ENCODE measurements around the gene TBL3. TPM values are rescaled to one million over a fixed set of nuclear protein-coding genes. Genes with fewer than 3 reads are reported as not detected.

Gene TBL3
- total RNA-seq, 1 donor from 2014 or later: 30.7 TPM

DNA sequence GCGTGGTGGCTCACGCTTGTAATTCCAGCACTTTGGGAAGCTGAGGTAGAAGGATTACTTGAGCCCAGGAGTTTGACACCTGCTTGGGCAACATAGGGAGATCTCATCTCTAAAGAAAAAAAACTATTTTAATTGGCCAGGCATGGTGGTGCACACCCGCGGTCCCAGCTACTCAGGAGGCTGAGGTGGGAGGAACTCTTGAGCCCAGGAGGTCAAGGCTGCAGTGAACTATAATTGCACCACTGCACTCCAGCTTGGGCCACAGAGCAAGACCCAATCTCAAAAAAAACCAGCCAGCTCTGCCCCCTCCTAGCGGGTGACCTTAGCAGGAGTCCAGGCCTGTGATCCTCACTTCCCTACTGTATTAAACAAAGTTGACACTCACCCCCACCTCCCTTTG lies 47.8 kb upstream of the TBL3 start:
- TF ChIP-seq EZH2phosphoT487 (IDR thresholded peaks at IDR 0.05): no peak
- no peak for TF ChIP-seq EZH2 (IDR thresholded peaks at IDR 0.05)
- TF ChIP-seq, protein P1, sequence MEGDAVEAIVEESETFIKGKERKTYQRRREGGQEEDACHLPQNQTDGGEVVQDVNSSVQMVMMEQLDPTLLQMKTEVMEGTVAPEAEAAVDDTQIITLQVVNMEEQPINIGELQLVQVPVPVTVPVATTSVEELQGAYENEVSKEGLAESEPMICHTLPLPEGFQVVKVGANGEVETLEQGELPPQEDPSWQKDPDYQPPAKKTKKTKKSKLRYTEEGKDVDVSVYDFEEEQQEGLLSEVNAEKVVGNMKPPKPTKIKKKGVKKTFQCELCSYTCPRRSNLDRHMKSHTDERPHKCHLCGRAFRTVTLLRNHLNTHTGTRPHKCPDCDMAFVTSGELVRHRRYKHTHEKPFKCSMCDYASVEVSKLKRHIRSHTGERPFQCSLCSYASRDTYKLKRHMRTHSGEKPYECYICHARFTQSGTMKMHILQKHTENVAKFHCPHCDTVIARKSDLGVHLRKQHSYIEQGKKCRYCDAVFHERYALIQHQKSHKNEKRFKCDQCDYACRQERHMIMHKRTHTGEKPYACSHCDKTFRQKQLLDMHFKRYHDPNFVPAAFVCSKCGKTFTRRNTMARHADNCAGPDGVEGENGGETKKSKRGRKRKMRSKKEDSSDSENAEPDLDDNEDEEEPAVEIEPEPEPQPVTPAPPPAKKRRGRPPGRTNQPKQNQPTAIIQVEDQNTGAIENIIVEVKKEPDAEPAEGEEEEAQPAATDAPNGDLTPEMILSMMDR (IDR thresholded peaks at IDR 0.05): no peak
- Mint-ChIP-seq H3K4me3 (no peak overlapping the region), H3K4me1 (peaks cover 12% of the 10 kb centered on the region), H3K27me3 (ENCODE audit: insufficient read depth, low read depth) (peaks cover 33% of the 10 kb centered on the region), H3K36me3 (no peaks in the 10 kb centered on the region), H3K27ac (no peak overlapping the region), H3K9me3 (no peaks in the 10 kb centered on the region)
- peaks cover 67% of the 10 kb centered on the region for H3K27me3 ChIP-seq
- no peaks in the 10 kb centered on the region for H3K79me2 ChIP-seq (ENCODE audit: low read depth)
- peak; percentile 1 for DNase-seq (ENCODE audit: low spot score)
- H3K4me1 ChIP-seq: peaks cover 11% of the 10 kb centered on the region
- H2AFZ ChIP-seq (replicated peaks): no peak overlapping the region
- no peaks in the 10 kb centered on the region for H3K36me3 ChIP-seq
- H4K20me1 ChIP-seq (ENCODE audit: low read depth): peaks cover 7% of the 10 kb centered on the region
- peaks cover 14% of the 10 kb centered on the region for H3F3A ChIP-seq (ENCODE audit: low read depth)
- no peaks in the 10 kb centered on the region for H3K9me3 ChIP-seq (ENCODE audit: low read depth)
- H3K4me2 ChIP-seq: peak overlapping the region; percentile 25
- no peak overlapping the region for H3K9ac ChIP-seq
- no peak overlapping the region for H3K4me3 ChIP-seq
- H3K27ac ChIP-seq: no peak overlapping the region

DNA sequence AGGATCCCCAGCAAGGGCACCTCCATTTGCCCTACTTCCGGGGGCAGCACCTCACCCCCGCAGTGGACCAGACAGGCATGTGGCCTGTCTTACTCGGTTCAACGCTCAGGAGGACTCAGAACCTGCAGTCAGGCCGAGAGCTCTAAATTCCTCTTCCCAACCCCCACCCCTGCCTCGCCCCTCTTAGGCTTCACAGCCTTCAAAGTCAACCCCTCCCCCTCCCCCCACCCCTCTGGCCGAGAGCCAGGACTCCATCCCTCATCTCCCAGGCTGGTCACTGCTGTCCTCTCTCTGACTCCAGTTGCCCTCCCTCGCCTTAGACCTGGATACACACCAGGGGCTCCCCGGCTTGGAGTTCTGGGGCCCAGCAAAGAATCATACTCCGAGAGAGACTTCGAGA lies 45.6 kb upstream of the TBL3 start:
- no peaks in the 10 kb centered on the region for H3K9me3 ChIP-seq (ENCODE audit: low read depth)
- H3K4me3 ChIP-seq: no peak overlapping the region
- TF ChIP-seq EZH2 (IDR thresholded peaks at IDR 0.05) (no peak), EZH2phosphoT487 (IDR thresholded peaks at IDR 0.05) (no peak)
- TF ChIP-seq, protein P1 (IDR thresholded peaks at IDR 0.05): no peak
- H3F3A ChIP-seq (ENCODE audit: low read depth): peaks cover 7% of the 10 kb centered on the region
- peaks cover 67% of the 10 kb centered on the region for H3K27me3 ChIP-seq
- no peak overlapping the region for H3K27ac Mint-ChIP-seq
- H4K20me1 ChIP-seq (ENCODE audit: low read depth): no peaks in the 10 kb centered on the region
- no peak overlapping the region for H3K9ac ChIP-seq
- peaks cover 4% of the 10 kb centered on the region for H3K4me1 Mint-ChIP-seq
- H3K36me3 Mint-ChIP-seq: no peaks in the 10 kb centered on the region
- H3K36me3 ChIP-seq: no peaks in the 10 kb centered on the region
- no peak overlapping the region for H3K4me3 Mint-ChIP-seq
- DNase-seq (ENCODE audit: low spot score): no peak
- H3K4me2 ChIP-seq: no peak overlapping the region
- no peak overlapping the region for H2AFZ ChIP-seq (replicated peaks)
- no peak overlapping the region for H3K27ac ChIP-seq
- H3K9me3 Mint-ChIP-seq: no peaks in the 10 kb centered on the region
- no peaks in the 10 kb centered on the region for H3K4me1 ChIP-seq
- peaks cover 21% of the 10 kb centered on the region for H3K27me3 Mint-ChIP-seq (ENCODE audit: insufficient read depth, low read depth)
- H3K79me2 ChIP-seq (ENCODE audit: low read depth): no peaks in the 10 kb centered on the region

GRCh38 chr16:1929105-1929504 lies 42.7 kb upstream of the TBL3 start:
- Histone ChIP-seq H3K4me1 (no peaks in the 10 kb centered on the region), H3K27me3 (peaks cover 43% of the 10 kb centered on the region), H3K27ac (no peak overlapping the region), H4K20me1 (ENCODE audit: low read depth) (no peaks in the 10 kb centered on the region), H3F3A (ENCODE audit: low read depth) (peaks cover 4% of the 10 kb centered on the region), H3K4me3 (peak overlapping the region; percentile 54), H3K36me3 (no peaks in the 10 kb centered on the region), H3K9ac (no peak overlapping the region), H3K9me3 (ENCODE audit: low read depth) (no peaks in the 10 kb centered on the region), H3K79me2 (ENCODE audit: low read depth) (no peaks in the 10 kb centered on the region), H2AFZ (replicated peaks) (peak overlapping the region; percentile 87), H3K4me2 (peak overlapping the region; percentile 80)
- no peaks in the 10 kb centered on the region for H3K9me3 Mint-ChIP-seq
- H3K36me3 Mint-ChIP-seq: no peaks in the 10 kb centered on the region
- peak overlapping the region; percentile 77 for H3K4me3 Mint-ChIP-seq
- TF ChIP-seq EZH2 (IDR thresholded peaks at IDR 0.05): no peak
- TF ChIP-seq, protein P1 (IDR thresholded peaks at IDR 0.05): no peak
- no peak for TF ChIP-seq EZH2phosphoT487 (IDR thresholded peaks at IDR 0.05)
- H3K27me3 Mint-ChIP-seq (ENCODE audit: insufficient read depth, low read depth): peaks cover 11% of the 10 kb centered on the region
- no peak overlapping the region for H3K27ac Mint-ChIP-seq
- H3K4me1 Mint-ChIP-seq: peaks cover 2% of the 10 kb centered on the region
- no peak for DNase-seq (ENCODE audit: low spot score)
